GM23338 (cell line): ENCODE results near the gene DHX40. TPM values are rescaled to one million over a fixed set of nuclear protein-coding genes. Genes with fewer than 3 reads are reported as not detected.

Experiments used
- ATAC-seq: fragments of 200-7000 bp; cut with Tn5 transposase; 3 replicates; pipeline ENCODE4 v1.9.1; 2020
- DNase-seq: peaks from one replicate; pipeline ENCODE4 v3.0.0-alpha.2; 2015; ENCODE audit warnings: low spot score
- H2AFZ ChIP-seq: fragments of 200-600 bp; sonication (generic); 2 replicates; pipeline ENCODE4 v1.8.0; 2016; ENCODE audit warnings: antibody characterized with exemption, mild to moderate bottlenecking, moderate library complexity
- H3F3A ChIP-seq: fragments of 200-600 bp; sonication (generic); replicated peaks from 2 replicates; pipeline ENCODE4 v1.8.0; 2017; ENCODE audit warnings: antibody characterized with exemption, mixed run types, low read depth
- H3K27ac ChIP-seq: fragments of 200-600 bp; sonication (generic); 2 replicates; pipeline ENCODE4 v1.6.1; 2016; ENCODE audit warnings: low read depth
- H3K27me3 ChIP-seq: fragments of 200-600 bp; sonication (generic); 2 replicates; pipeline ENCODE4 v1.8.0; 2016; ENCODE audit warnings: mild to moderate bottlenecking, mixed run types, moderate library complexity; ENCODE audit not compliant: insufficient read depth
- H3K36me3 ChIP-seq: fragments of 200-600 bp; sonication (generic); 2 replicates; pipeline ENCODE4 v1.8.0; 2016; ENCODE audit warnings: mild to moderate bottlenecking; ENCODE audit not compliant: insufficient read depth
- H3K4me1 ChIP-seq: fragments of 200-600 bp; sonication (generic); 2 replicates; pipeline ENCODE4 v1.8.0; 2016; ENCODE audit warnings: mild to moderate bottlenecking, moderate library complexity; ENCODE audit not compliant: insufficient read depth
- H3K4me2 ChIP-seq: fragments of 200-600 bp; sonication (generic); 2 replicates; pipeline ENCODE4 v1.7.1; 2017; ENCODE audit warnings: mixed run types
- H3K4me3 ChIP-seq: fragments of 200-600 bp; sonication (generic); 2 replicates; pipeline ENCODE4 v1.6.1; 2016; ENCODE audit warnings: mixed run types
- H3K79me2 ChIP-seq: fragments of 200-600 bp; sonication (generic); replicated peaks from 2 replicates; pipeline ENCODE4 v1.8.0; 2017; ENCODE audit warnings: mild to moderate bottlenecking; ENCODE audit not compliant: insufficient read depth
- H3K9me2 ChIP-seq: fragments of 200-600 bp; sonication (generic); 2 replicates; pipeline ENCODE4 v1.8.0; 2017; ENCODE audit not compliant: insufficient read depth
- H4K20me1 ChIP-seq: fragments of 200-600 bp; sonication (generic); replicated peaks from 2 replicates; pipeline ENCODE4 v1.8.0; 2017; ENCODE audit warnings: mild to moderate bottlenecking; ENCODE audit not compliant: insufficient read depth
- H3K27ac Mint-ChIP-seq: 2 replicates; pipeline ENCODE4 v1.8.0; 2020; ENCODE audit warnings: inconsistent platforms, mild to moderate bottlenecking, moderate library complexity, mixed read lengths
- H3K27me3 Mint-ChIP-seq: 3 replicates; pipeline ENCODE4 v1.8.0; 2022; ENCODE audit warnings: low read depth, mild to moderate bottlenecking, moderate library complexity, mixed read lengths, inconsistent platforms; ENCODE audit not compliant: insufficient read depth, poor library complexity
- H3K36me3 Mint-ChIP-seq: 3 replicates; pipeline ENCODE4 v1.8.0; 2021; ENCODE audit warnings: low read depth, mild to moderate bottlenecking, inconsistent platforms, moderate library complexity, mixed read lengths
- H3K4me1 Mint-ChIP-seq: 3 replicates; pipeline ENCODE4 v1.8.0; 2020; ENCODE audit warnings: mild to moderate bottlenecking, inconsistent platforms, mixed read lengths
- H3K4me3 Mint-ChIP-seq: 3 replicates; pipeline ENCODE4 v1.8.0; 2021; ENCODE audit warnings: moderate library complexity, mild to moderate bottlenecking, inconsistent platforms, mixed read lengths
- H3K9me3 Mint-ChIP-seq: 3 replicates; pipeline ENCODE4 v1.8.0; 2020; ENCODE audit warnings: moderate library complexity, mild to moderate bottlenecking, inconsistent platforms, mixed read lengths
- CREB1 ChIP-seq: fragments of 250-450 bp; sonication (Bioruptor Pico); IDR thresholded peaks from 2 replicates; pipeline ENCODE4 v1.5.0; 2020; ENCODE audit warnings: low read depth, mild to moderate bottlenecking, moderate library complexity
- EZH2 ChIP-seq: fragments of 200-600 bp; sonication (generic); IDR thresholded peaks from one replicate; pipeline ENCODE4 v1.8.0; 2017; ENCODE audit warnings: antibody characterized with exemption, mild to moderate bottlenecking, low read depth; ENCODE audit not compliant: unreplicated experiment
- POLR2AphosphoS5 ChIP-seq: IDR thresholded peaks from 2 replicates; pipeline ENCODE4 v1.6.1; 2016; ENCODE audit warnings: antibody characterized with exemption, low read depth
- STAT1 ChIP-seq: IDR thresholded peaks from one replicate; pipeline ENCODE4 v1.6.1; 2016; ENCODE audit warnings: antibody characterized with exemption; ENCODE audit not compliant: unreplicated experiment
- ZNF114 ChIP-seq: fragments of 250-450 bp; sonication (Bioruptor Pico); IDR thresholded peaks from 2 replicates; pipeline ENCODE4 v1.5.0; 2020; ENCODE audit warnings: mild to moderate bottlenecking, moderate library complexity
- ZNF331 ChIP-seq: fragments of 250-450 bp; sonication (Bioruptor Pico); IDR thresholded peaks from 2 replicates; pipeline ENCODE4 v1.5.0; 2020; ENCODE audit warnings: low read depth, mild to moderate bottlenecking, moderate library complexity
- long read RNA-seq: library from polyadenylated mRNA; unstranded; transcript quantifications from one replicate; pipeline ENCODE4 v2.0.0, GENCODE V29; 2020; ENCODE audit not compliant: unreplicated experiment
- polyA plus RNA-seq: library from polyadenylated mRNA; unstranded; fragments of >200 nt; fragmentation: Nextera tagmentation; extraction: Ambion mirVana; gene quantifications from 2 replicates; pipeline ENCODE4 v1.2.1, GENCODE V29; 2016
- total RNA-seq: library from RNA; depleted of rRNA; stranded (reverse); fragments of >200 nt; shearing (Covaris generic); gene quantifications from 2 replicates; pipeline ENCODE4 v1.2.3, GENCODE V29; 2014; rRNA removed
- TF ChIP-seq, protein P1 (sequence below): IDR thresholded peaks from 2 replicates; pipeline ENCODE4 v1.6.1; 2016; ENCODE audit warnings: antibody characterized with exemption
- TF ChIP-seq, protein P2 (sequence below): IDR thresholded peaks from one replicate; pipeline ENCODE4 v1.6.1; 2018; ENCODE audit warnings: antibody characterized with exemption; ENCODE audit not compliant: unreplicated experiment

The DHX40 gene, protein sequence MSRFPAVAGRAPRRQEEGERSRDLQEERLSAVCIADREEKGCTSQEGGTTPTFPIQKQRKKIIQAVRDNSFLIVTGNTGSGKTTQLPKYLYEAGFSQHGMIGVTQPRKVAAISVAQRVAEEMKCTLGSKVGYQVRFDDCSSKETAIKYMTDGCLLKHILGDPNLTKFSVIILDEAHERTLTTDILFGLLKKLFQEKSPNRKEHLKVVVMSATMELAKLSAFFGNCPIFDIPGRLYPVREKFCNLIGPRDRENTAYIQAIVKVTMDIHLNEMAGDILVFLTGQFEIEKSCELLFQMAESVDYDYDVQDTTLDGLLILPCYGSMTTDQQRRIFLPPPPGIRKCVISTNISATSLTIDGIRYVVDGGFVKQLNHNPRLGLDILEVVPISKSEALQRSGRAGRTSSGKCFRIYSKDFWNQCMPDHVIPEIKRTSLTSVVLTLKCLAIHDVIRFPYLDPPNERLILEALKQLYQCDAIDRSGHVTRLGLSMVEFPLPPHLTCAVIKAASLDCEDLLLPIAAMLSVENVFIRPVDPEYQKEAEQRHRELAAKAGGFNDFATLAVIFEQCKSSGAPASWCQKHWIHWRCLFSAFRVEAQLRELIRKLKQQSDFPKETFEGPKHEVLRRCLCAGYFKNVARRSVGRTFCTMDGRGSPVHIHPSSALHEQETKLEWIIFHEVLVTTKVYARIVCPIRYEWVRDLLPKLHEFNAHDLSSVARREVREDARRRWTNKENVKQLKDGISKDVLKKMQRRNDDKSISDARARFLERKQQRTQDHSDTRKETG
- total RNA-seq (37.6 and 38.2 TPM in 2 replicates), polyA plus RNA-seq (14.5 and 17.3 TPM in 2 replicates)
- long read RNA-seq, partial matches to known transcripts, result 1 of 3 reads
- long read RNA-seq, other reads (novel, unspliced or antisense), result 1 of 3 reads

DNA sequence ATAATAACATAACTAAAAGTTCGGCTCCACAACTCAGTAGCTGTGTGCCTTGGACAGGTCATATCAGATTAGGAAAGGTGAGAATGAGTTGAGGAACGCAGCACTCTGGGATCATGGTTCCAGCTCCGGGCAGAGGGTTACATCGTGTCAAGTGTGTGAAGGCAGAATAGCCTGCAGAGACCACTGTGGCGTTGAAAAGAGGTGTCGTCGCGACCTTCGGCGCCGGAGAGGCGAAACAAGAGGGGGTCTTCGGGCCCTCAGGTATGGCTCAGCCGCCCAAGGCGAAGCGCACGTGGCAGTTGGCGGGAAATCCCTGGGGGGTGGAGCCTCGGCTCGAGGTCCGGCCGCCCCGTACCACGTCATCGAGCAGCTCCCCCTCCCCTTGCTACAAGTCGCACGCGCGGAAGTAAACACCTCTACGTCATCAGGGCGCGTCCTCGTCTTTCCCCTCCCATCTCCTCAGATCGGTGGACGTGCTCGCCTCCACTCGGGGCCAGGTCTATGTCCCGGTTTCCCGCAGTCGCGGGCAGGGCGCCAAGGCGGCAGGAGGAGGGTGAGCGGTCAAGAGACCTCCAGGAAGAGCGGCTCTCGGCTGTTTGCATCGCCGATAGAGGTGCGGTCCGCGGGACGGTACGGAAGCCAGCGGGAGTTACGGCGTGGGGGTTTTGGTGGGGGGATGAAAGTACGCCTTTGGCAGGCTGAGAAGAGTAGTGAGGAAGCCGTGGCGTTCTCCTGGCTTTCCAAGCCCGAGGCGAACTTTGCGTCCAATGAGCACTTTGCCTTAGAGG is at the start of gene DHX40:
DHX40 (plus strand) TSS at position 440 of the 788 bp plus-strand sequence; CDS start at position 502, 62 bp downstream.
- ATAC-seq, result peak; percentile 86
- H3K27me3 ChIP-seq, result peaks cover 14% of the 10 kb centered on the region
- peak; percentile 99 for DNase-seq
- H3K27me3 Mint-ChIP-seq, result peaks cover 23% of the 10 kb centered on the region
- H3K79me2 ChIP-seq, result peaks cover 26% of the 10 kb centered on the region
- H3K36me3 Mint-ChIP-seq, result peaks cover 13% of the 10 kb centered on the region; the same call in 2 of the 3 replicates
- no peaks in the 10 kb centered on the region for H3K4me1 ChIP-seq
- TF ChIP-seq, protein P1, sequence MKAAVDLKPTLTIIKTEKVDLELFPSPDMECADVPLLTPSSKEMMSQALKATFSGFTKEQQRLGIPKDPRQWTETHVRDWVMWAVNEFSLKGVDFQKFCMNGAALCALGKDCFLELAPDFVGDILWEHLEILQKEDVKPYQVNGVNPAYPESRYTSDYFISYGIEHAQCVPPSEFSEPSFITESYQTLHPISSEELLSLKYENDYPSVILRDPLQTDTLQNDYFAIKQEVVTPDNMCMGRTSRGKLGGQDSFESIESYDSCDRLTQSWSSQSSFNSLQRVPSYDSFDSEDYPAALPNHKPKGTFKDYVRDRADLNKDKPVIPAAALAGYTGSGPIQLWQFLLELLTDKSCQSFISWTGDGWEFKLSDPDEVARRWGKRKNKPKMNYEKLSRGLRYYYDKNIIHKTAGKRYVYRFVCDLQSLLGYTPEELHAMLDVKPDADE, result peak; percentile 73
- TF ChIP-seq, protein P2, sequence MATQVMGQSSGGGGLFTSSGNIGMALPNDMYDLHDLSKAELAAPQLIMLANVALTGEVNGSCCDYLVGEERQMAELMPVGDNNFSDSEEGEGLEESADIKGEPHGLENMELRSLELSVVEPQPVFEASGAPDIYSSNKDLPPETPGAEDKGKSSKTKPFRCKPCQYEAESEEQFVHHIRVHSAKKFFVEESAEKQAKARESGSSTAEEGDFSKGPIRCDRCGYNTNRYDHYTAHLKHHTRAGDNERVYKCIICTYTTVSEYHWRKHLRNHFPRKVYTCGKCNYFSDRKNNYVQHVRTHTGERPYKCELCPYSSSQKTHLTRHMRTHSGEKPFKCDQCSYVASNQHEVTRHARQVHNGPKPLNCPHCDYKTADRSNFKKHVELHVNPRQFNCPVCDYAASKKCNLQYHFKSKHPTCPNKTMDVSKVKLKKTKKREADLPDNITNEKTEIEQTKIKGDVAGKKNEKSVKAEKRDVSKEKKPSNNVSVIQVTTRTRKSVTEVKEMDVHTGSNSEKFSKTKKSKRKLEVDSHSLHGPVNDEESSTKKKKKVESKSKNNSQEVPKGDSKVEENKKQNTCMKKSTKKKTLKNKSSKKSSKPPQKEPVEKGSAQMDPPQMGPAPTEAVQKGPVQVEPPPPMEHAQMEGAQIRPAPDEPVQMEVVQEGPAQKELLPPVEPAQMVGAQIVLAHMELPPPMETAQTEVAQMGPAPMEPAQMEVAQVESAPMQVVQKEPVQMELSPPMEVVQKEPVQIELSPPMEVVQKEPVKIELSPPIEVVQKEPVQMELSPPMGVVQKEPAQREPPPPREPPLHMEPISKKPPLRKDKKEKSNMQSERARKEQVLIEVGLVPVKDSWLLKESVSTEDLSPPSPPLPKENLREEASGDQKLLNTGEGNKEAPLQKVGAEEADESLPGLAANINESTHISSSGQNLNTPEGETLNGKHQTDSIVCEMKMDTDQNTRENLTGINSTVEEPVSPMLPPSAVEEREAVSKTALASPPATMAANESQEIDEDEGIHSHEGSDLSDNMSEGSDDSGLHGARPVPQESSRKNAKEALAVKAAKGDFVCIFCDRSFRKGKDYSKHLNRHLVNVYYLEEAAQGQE, result no peak
- 0 out of 2 replicates have a peak, but pooled peaks have one; percentile 80 for TF ChIP-seq ZNF114 (CRISPR knock-in tag)
- peak; percentile 82 for TF ChIP-seq POLR2AphosphoS5
- peak; percentile 99 for TF ChIP-seq CREB1 (CRISPR knock-in tag)
- H3K4me1 Mint-ChIP-seq, result peaks cover 6% of the 10 kb centered on the region; the same call in 1 of the 3 replicates
- peaks cover 7% of the 10 kb centered on the region for H3K9me2 ChIP-seq
- peak within 1 kb of the TSS; percentile 100 for H3K4me3 Mint-ChIP-seq
- 0 out of 2 replicates have a peak, but pooled peaks cover 1% of the 10 kb centered on the region for H3F3A ChIP-seq
- H3K27ac Mint-ChIP-seq, result peak within 1 kb of the TSS; percentile 100
- peaks cover 16% of the 10 kb centered on the region for H3K9me3 Mint-ChIP-seq
- peaks cover 6% of the 10 kb centered on the region for H3K36me3 ChIP-seq
- peak within 1 kb of the TSS; percentile 93 for H3K4me3 ChIP-seq
- H4K20me1 ChIP-seq, result no peaks in the 10 kb centered on the region
- peak within 1 kb of the TSS; percentile 92 for H3K4me2 ChIP-seq
- peak within 1 kb of the TSS; percentile 98 for H2AFZ ChIP-seq
- peak within 1 kb of the TSS; percentile 87 for H3K27ac ChIP-seq

DNA sequence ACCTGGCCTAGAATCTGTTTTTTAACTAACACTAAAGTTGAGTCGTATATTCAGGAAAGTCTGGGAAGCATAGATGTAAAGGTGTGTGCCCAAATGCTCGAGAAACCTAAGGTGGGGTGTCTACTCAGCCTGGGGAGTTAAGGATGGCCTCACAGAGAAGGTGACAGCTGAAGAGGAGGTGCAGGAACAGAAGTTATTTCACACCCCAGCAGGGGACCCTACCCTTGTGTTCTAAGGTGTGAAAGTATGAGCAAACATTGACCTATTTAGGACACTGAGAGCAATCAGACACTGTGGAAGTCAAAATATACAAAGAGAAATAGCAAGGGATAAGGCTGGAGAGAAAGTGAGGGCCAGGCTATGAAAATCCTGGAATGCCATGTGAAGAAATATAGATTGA is 49.0 kb upstream of the DHX40 start:
- Mint-ChIP-seq H3K27me3 (no peaks in the 10 kb centered on the region), H3K4me3 (no peak overlapping the region), H3K27ac (no peak overlapping the region), H3K36me3 (no peaks in the 10 kb centered on the region), H3K4me1 (peaks cover 4% of the 10 kb centered on the region; the same call in 1 of the 3 replicates), H3K9me3 (no peaks in the 10 kb centered on the region)
- ATAC-seq, result no peak
- Histone ChIP-seq H3K4me3 (no peak overlapping the region), H3K4me1 (no peaks in the 10 kb centered on the region), H4K20me1 (no peaks in the 10 kb centered on the region), H3K9me2 (no peaks in the 10 kb centered on the region), H2AFZ (no peak overlapping the region), H3K4me2 (no peak overlapping the region), H3K27ac (no peak overlapping the region), H3K79me2 (no peaks in the 10 kb centered on the region), H3F3A (no peaks in the 10 kb centered on the region), H3K27me3 (no peaks in the 10 kb centered on the region), H3K36me3 (no peaks in the 10 kb centered on the region)
- DNase-seq, result no peak
- TF ChIP-seq ZNF114 (CRISPR knock-in tag) (no peak), EZH2 (no peak), ZNF331 (CRISPR knock-in tag) (no peak), STAT1 (no peak), CREB1 (CRISPR knock-in tag) (no peak)
